Chondrocyte (in vitro differentiated cells): ENCODE data around the gene ARHGAP26. TPM values are rescaled to one million over a fixed set of nuclear protein-coding genes. Genes with fewer than 3 reads are reported as not detected.

Source experiments
- DNase-seq: peaks from one replicate; pipeline ENCODE4 v3.0.0; 2021; ENCODE audit warnings: mixed read lengths, low spot score
- H3K27ac Mint-ChIP-seq: one replicate; pipeline ENCODE4 v1.8.0; 2021; ENCODE audit warnings: mild to moderate bottlenecking, moderate library complexity, mixed read lengths; ENCODE audit not compliant: unreplicated experiment
- H3K27me3 Mint-ChIP-seq: 2 replicates; pipeline ENCODE4 v1.8.0; 2021; ENCODE audit warnings: low read depth, mixed read lengths
- H3K36me3 Mint-ChIP-seq: 2 replicates; pipeline ENCODE4 v1.8.0; 2021; ENCODE audit warnings: low read depth, mixed read lengths
- H3K4me1 Mint-ChIP-seq: 2 replicates; pipeline ENCODE4 v1.8.0; 2021; ENCODE audit warnings: low read depth, mild to moderate bottlenecking, mixed read lengths
- H3K4me3 Mint-ChIP-seq: one replicate; pipeline ENCODE4 v1.8.0; 2021; ENCODE audit warnings: mild to moderate bottlenecking, moderate library complexity, mixed read lengths; ENCODE audit not compliant: unreplicated experiment
- H3K9me3 Mint-ChIP-seq: 2 replicates; pipeline ENCODE4 v1.8.0; 2021; ENCODE audit warnings: low read depth, mixed read lengths
- total RNA-seq: library from RNA; stranded (reverse); gene quantifications from 3 replicates; pipeline ENCODE4 v1.2.1, GENCODE V29; 2021
- TF ChIP-seq, protein P1 (sequence below): fragments of 200-600 bp; sonication (generic); IDR thresholded peaks from 2 replicates; pipeline ENCODE4 v1.5.0; 2021; ENCODE audit warnings: antibody characterized with exemption, mild to moderate bottlenecking, moderate library complexity

The ARHGAP26 gene
- total RNA-seq, 1 donor from 2014 or later, result 16.4 TPM

GRCh38 chr5:142900927-142901326 lies 130.8 kb downstream of the ARHGAP26 start:
- H3K27ac Mint-ChIP-seq, result peak overlapping the region; percentile 6
- H3K4me1 Mint-ChIP-seq, result peaks cover 30% of the 10 kb centered on the region
- no peak for DNase-seq
- peaks cover 15% of the 10 kb centered on the region for H3K36me3 Mint-ChIP-seq
- H3K27me3 Mint-ChIP-seq, result no peaks in the 10 kb centered on the region
- TF ChIP-seq, protein P1, sequence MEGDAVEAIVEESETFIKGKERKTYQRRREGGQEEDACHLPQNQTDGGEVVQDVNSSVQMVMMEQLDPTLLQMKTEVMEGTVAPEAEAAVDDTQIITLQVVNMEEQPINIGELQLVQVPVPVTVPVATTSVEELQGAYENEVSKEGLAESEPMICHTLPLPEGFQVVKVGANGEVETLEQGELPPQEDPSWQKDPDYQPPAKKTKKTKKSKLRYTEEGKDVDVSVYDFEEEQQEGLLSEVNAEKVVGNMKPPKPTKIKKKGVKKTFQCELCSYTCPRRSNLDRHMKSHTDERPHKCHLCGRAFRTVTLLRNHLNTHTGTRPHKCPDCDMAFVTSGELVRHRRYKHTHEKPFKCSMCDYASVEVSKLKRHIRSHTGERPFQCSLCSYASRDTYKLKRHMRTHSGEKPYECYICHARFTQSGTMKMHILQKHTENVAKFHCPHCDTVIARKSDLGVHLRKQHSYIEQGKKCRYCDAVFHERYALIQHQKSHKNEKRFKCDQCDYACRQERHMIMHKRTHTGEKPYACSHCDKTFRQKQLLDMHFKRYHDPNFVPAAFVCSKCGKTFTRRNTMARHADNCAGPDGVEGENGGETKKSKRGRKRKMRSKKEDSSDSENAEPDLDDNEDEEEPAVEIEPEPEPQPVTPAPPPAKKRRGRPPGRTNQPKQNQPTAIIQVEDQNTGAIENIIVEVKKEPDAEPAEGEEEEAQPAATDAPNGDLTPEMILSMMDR, result no peak
- no peaks in the 10 kb centered on the region for H3K9me3 Mint-ChIP-seq
- no peak overlapping the region for H3K4me3 Mint-ChIP-seq

GRCh38 chr5:142901476-142902185 lies 131.5 kb downstream of the ARHGAP26 start:
- Mint-ChIP-seq H3K27ac (no peak overlapping the region), H3K4me3 (no peak overlapping the region), H3K4me1 (peaks cover 24% of the 10 kb centered on the region), H3K36me3 (peaks cover 19% of the 10 kb centered on the region), H3K9me3 (no peaks in the 10 kb centered on the region), H3K27me3 (no peaks in the 10 kb centered on the region)
- TF ChIP-seq, protein P1, result no peak
- no peak for DNase-seq

- TF ChIP-seq, protein P1, result no peak
- DNase-seq, result no peak
- no peak overlapping the region for H3K27ac Mint-ChIP-seq
- peaks cover 28% of the 10 kb centered on the region for H3K4me1 Mint-ChIP-seq
- H3K4me3 Mint-ChIP-seq, result no peak overlapping the region
- H3K9me3 Mint-ChIP-seq, result no peaks in the 10 kb centered on the region
- no peaks in the 10 kb centered on the region for H3K27me3 Mint-ChIP-seq
- peaks cover 26% of the 10 kb centered on the region for H3K36me3 Mint-ChIP-seq
Observed at GRCh38 chr5:142902186-142902965, 132.2 kb downstream of the ARHGAP26 start.

GRCh38 chr5:142904416-142904815 lies 134.2 kb downstream of the ARHGAP26 start:
- Mint-ChIP-seq H3K4me3 (no peak overlapping the region), H3K9me3 (no peaks in the 10 kb centered on the region), H3K27ac (no peak overlapping the region), H3K27me3 (no peaks in the 10 kb centered on the region), H3K4me1 (peaks cover 30% of the 10 kb centered on the region), H3K36me3 (peaks cover 28% of the 10 kb centered on the region)
- TF ChIP-seq, protein P1, result no peak
- no peak for DNase-seq

- Mint-ChIP-seq H3K27me3 (no peaks in the 10 kb centered on the region), H3K4me1 (peaks cover 24% of the 10 kb centered on the region), H3K9me3 (no peaks in the 10 kb centered on the region), H3K27ac (no peak overlapping the region), H3K4me3 (no peak overlapping the region), H3K36me3 (peaks cover 28% of the 10 kb centered on the region)
- no peak for DNase-seq
- TF ChIP-seq, protein P1, result no peak
Observed at GRCh38 chr5:142905348-142905747, 135.2 kb downstream of the ARHGAP26 start.
